GM12875 (cell line): Measurements from ENCODE around the gene ATXN2.
A peak's percentile ranks its signal among the peaks of the same experiment; 100 is the strongest.
"Not testable (repeated sequence)": the region's sequence is repeated elsewhere in the genome, so short reads cannot be mapped to it uniquely, and the experiment has no call there.

Source experiments
- H3K4me3 ChIP-seq: one replicate; pipeline ENCODE4 v1.5.1; 2011; ENCODE audit warnings: low read depth, low read length, control low read depth
- CTCF ChIP-seq: IDR thresholded peaks from 2 replicates; pipeline ENCODE4 v1.5.1; 2011; ENCODE audit warnings: low read depth, mild to moderate bottlenecking, control low read depth, inconsistent platforms, low read length, moderate library complexity, borderline replicate concordance; ENCODE audit not compliant: insufficient read depth

The ATXN2 gene

GRCh38 chr12:111607239-111607638 lies 8.1 kb upstream of the ATXN2 start:
- 0 out of 2 replicates have a peak, but pooled peaks have one; percentile 5 for TF ChIP-seq CTCF
- no peak overlapping the region for H3K4me3 ChIP-seq

GRCh38 chr12:111606767-111607230 lies 7.7 kb upstream of the ATXN2 start:
- H3K4me3 ChIP-seq = no peak overlapping the region
- TF ChIP-seq CTCF = no peak

GRCh38 chr12:111605911-111606766 lies 7.0 kb upstream of the ATXN2 start:
- H3K4me3 ChIP-seq = no peak overlapping the region
- no peak for TF ChIP-seq CTCF

- H3K4me3 ChIP-seq = not testable (repeated sequence)
Observed at GRCh38 chr12:111602857-111603256, 3.7 kb upstream of the ATXN2 start.

- no peak for TF ChIP-seq CTCF
- H3K4me3 ChIP-seq = no peak overlapping the region
Observed at GRCh38 chr12:111602348-111602747, 3.2 kb upstream of the ATXN2 start.

- H3K4me3 ChIP-seq = not testable (repeated sequence)
Observed at GRCh38 chr12:111600986-111601385, 1.9 kb upstream of the ATXN2 start.

- TF ChIP-seq CTCF = no peak
- H3K4me3 ChIP-seq = peak overlapping the region; percentile 98
Observed at GRCh38 chr12:111600205-111600642, 1.1 kb upstream of the ATXN2 start.

GRCh38 chr12:111599453-111600204 lies 514 bp upstream of the ATXN2 start:
- no peak for TF ChIP-seq CTCF

More at GRCh38 chr12:111599453-111600204, 514 bp upstream of the ATXN2 start:
- peak overlapping the region; percentile 98 for H3K4me3 ChIP-seq
